Astrocyte (in vitro differentiated cells and primary cell): ENCODE measurements around the gene SCUBE1. TPM values are rescaled to one million over a fixed set of nuclear protein-coding genes. Genes with fewer than 3 reads are reported as not detected.

Experiments
- DNase-seq: peaks from one replicate; pipeline ENCODE4 v3.0.0-alpha.2; 2010; ENCODE audit warnings: low read depth
- FAIRE-seq: peaks from 2 replicates; lab custom pipeline; 2011; peaks lifted over from hg19 to GRCh38; lab: Jason Lieb, UNC
- H2AFZ ChIP-seq: 2 replicates; pipeline ENCODE4 v1.6.0; 2012; ENCODE audit warnings: low read depth, low read length, inconsistent platforms
- H3K27ac ChIP-seq: 2 replicates; pipeline ENCODE4 v1.5.1; 2011; ENCODE audit warnings: low read depth, low read length, inconsistent platforms
- H3K27me3 ChIP-seq: 2 replicates; pipeline ENCODE4 v1.6.0; 2011; ENCODE audit warnings: low read length, inconsistent platforms; ENCODE audit not compliant: insufficient read depth
- H3K36me3 ChIP-seq: 2 replicates; pipeline ENCODE4 v1.5.1; 2011; ENCODE audit warnings: low read length, inconsistent platforms; ENCODE audit not compliant: insufficient read depth
- H3K4me1 ChIP-seq: 2 replicates; pipeline ENCODE4 v1.5.1; 2011; ENCODE audit warnings: low read length, inconsistent platforms; ENCODE audit not compliant: insufficient read depth
- H3K4me2 ChIP-seq: 2 replicates; pipeline ENCODE4 v1.6.0; 2012; ENCODE audit warnings: low read length, inconsistent platforms
- H3K4me3 ChIP-seq: 2 replicates; pipeline ENCODE4 v1.5.1; 2011; ENCODE audit warnings: low read depth, mild to moderate bottlenecking, low read length, inconsistent platforms; ENCODE audit not compliant: insufficient read depth
- H3K79me2 ChIP-seq: 2 replicates; pipeline ENCODE4 v1.6.0; 2012; ENCODE audit warnings: mild to moderate bottlenecking, low read length, inconsistent platforms; ENCODE audit not compliant: insufficient read depth
- H3K9ac ChIP-seq: 2 replicates; pipeline ENCODE4 v1.6.0; 2012; ENCODE audit warnings: mild to moderate bottlenecking, low read length, inconsistent platforms
- H3K9me3 ChIP-seq: 2 replicates; pipeline ENCODE4 v1.5.1; 2012; ENCODE audit warnings: low read depth, mild to moderate bottlenecking, low read length, inconsistent platforms; ENCODE audit not compliant: insufficient read depth
- H4K20me1 ChIP-seq: 2 replicates; pipeline ENCODE4 v1.6.0; 2012; ENCODE audit warnings: low read length, inconsistent platforms; ENCODE audit not compliant: insufficient read depth
- H3K27ac Mint-ChIP-seq: one replicate; pipeline ENCODE4 v1.8.0; 2021; ENCODE audit warnings: mild to moderate bottlenecking, mixed read lengths; ENCODE audit not compliant: unreplicated experiment
- H3K27me3 Mint-ChIP-seq: one replicate; pipeline ENCODE4 v1.8.0; 2021; ENCODE audit warnings: low read depth, mixed read lengths; ENCODE audit not compliant: unreplicated experiment
- H3K36me3 Mint-ChIP-seq: one replicate; pipeline ENCODE4 v1.8.0; 2021; ENCODE audit warnings: low read depth, mixed read lengths; ENCODE audit not compliant: unreplicated experiment
- H3K4me1 Mint-ChIP-seq: one replicate; pipeline ENCODE4 v1.8.0; 2021; ENCODE audit warnings: low read depth, mixed read lengths; ENCODE audit not compliant: unreplicated experiment
- H3K4me3 Mint-ChIP-seq: one replicate; pipeline ENCODE4 v1.8.0; 2021; ENCODE audit warnings: mild to moderate bottlenecking, moderate library complexity, mixed read lengths; ENCODE audit not compliant: unreplicated experiment
- H3K9me3 Mint-ChIP-seq: one replicate; pipeline ENCODE4 v1.8.0; 2021; ENCODE audit warnings: mild to moderate bottlenecking, mixed read lengths; ENCODE audit not compliant: unreplicated experiment
- EZH2 ChIP-seq: IDR thresholded peaks from 2 replicates; pipeline ENCODE4 v1.6.1; 2012; ENCODE audit warnings: mild to moderate bottlenecking, low read length, inconsistent platforms; ENCODE audit not compliant: insufficient read depth
- total RNA-seq: library from RNA; stranded (reverse); gene quantifications from 2 replicates; pipeline ENCODE4 v1.2.1, GENCODE V29; 2021
- TF ChIP-seq, protein P1 (sequence below): IDR thresholded peaks from 2 replicates; pipeline ENCODE4 v1.5.1; 2011; ENCODE audit warnings: low read depth, mild to moderate bottlenecking, inconsistent platforms, low read length, moderate library complexity; ENCODE audit not compliant: insufficient read depth

The SCUBE1 gene
- total RNA-seq, 1 donor from 2014 or later: 0.07 TPM

DNA sequence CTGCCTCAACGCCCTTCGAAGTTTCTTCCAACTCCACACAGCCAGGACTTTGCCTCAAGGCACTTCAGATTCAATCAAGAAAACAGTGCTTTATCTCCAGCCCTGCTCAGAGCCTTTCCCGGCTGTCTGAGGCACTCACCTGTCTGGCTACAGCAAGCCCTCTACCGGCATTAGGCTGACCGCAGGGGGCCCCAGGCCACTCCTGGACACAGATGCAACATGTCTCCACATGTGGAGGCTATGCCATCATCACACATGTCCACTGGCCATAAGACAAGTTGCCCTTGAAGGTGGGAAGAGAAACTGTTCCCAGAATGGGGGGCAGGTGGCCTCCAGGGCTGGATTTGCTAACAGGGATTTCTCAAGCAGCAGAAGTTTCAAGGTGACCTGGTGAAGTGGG is 10.0 kb downstream of the SCUBE1 start:
- Histone ChIP-seq H4K20me1 (no peaks in the 10 kb centered on the region), H3K4me3 (no peak overlapping the region), H3K9ac (no peak overlapping the region), H3K36me3 (no peaks in the 10 kb centered on the region), H3K4me2 (no peak overlapping the region), H3K79me2 (no peaks in the 10 kb centered on the region), H3K27me3 (peaks cover 9% of the 10 kb centered on the region), H3K4me1 (no peaks in the 10 kb centered on the region), H2AFZ (no peak overlapping the region), H3K9me3 (no peaks in the 10 kb centered on the region), H3K27ac (no peak overlapping the region)
- peaks cover 31% of the 10 kb centered on the region for H3K27me3 Mint-ChIP-seq
- no peaks in the 10 kb centered on the region for H3K4me1 Mint-ChIP-seq
- TF ChIP-seq EZH2: no peak
- TF ChIP-seq, protein P1, sequence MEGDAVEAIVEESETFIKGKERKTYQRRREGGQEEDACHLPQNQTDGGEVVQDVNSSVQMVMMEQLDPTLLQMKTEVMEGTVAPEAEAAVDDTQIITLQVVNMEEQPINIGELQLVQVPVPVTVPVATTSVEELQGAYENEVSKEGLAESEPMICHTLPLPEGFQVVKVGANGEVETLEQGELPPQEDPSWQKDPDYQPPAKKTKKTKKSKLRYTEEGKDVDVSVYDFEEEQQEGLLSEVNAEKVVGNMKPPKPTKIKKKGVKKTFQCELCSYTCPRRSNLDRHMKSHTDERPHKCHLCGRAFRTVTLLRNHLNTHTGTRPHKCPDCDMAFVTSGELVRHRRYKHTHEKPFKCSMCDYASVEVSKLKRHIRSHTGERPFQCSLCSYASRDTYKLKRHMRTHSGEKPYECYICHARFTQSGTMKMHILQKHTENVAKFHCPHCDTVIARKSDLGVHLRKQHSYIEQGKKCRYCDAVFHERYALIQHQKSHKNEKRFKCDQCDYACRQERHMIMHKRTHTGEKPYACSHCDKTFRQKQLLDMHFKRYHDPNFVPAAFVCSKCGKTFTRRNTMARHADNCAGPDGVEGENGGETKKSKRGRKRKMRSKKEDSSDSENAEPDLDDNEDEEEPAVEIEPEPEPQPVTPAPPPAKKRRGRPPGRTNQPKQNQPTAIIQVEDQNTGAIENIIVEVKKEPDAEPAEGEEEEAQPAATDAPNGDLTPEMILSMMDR: no peak
- peaks cover 4% of the 10 kb centered on the region for H3K9me3 Mint-ChIP-seq
- H3K4me3 Mint-ChIP-seq: no peak overlapping the region
- DNase-seq (no peak), FAIRE-seq (no peak)
- no peaks in the 10 kb centered on the region for H3K36me3 Mint-ChIP-seq
- H3K27ac Mint-ChIP-seq: no peak overlapping the region

DNA sequence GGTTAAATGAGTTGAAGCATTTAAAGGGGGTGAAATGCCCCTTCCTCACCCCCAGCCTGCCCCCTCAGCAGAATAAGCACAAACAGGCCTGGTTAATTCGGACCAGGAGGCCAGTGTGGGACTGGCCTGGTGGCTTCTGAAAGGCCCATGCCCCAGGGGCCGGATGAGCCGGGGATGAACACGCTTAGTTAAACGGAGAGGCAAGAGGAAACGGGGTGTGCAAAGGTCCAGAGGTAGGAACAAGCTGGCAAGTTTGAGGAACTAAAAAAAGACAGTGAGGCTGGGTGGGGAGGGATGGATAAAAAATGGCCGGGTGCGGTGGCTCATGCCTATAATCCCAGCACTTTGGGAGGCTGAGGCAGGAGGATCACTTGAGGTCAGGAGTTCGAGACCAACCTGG is 11.5 kb downstream of the SCUBE1 start:
- Histone ChIP-seq H3K4me3 (no peak overlapping the region), H2AFZ (no peak overlapping the region), H4K20me1 (no peaks in the 10 kb centered on the region), H3K27me3 (peaks cover 10% of the 10 kb centered on the region), H3K9ac (no peak overlapping the region), H3K4me2 (no peak overlapping the region), H3K79me2 (no peaks in the 10 kb centered on the region), H3K27ac (no peak overlapping the region), H3K4me1 (no peaks in the 10 kb centered on the region), H3K36me3 (no peaks in the 10 kb centered on the region), H3K9me3 (no peaks in the 10 kb centered on the region)
- FAIRE-seq: no peak
- Mint-ChIP-seq H3K27ac (no peak overlapping the region), H3K27me3 (peaks cover 30% of the 10 kb centered on the region), H3K4me3 (no peak overlapping the region), H3K9me3 (peaks cover 4% of the 10 kb centered on the region), H3K4me1 (no peaks in the 10 kb centered on the region), H3K36me3 (no peaks in the 10 kb centered on the region)
- no peak for DNase-seq
- no peak for TF ChIP-seq EZH2
- TF ChIP-seq, protein P1: no peak

DNA sequence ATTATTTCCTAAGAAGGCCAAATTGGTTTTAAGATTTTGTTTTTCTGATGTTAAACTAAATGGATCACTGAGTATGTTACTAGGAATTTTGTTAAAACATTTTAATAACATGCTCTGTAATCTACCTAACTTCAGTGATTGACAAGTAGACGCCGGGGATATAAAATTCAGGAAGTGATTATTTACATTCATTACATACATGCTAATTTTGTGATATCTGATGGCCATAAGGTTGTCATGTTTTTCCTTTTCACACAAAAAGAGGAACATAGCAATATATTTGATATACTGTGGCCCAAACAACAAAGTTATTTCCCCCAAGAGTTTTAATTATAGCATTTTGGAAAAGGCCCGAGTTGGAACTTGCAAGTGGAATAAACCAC is 12.1 kb downstream of the SCUBE1 start:
- H3K36me3 ChIP-seq: no peaks in the 10 kb centered on the region
- DNase-seq (no peak), FAIRE-seq (no peak)
- TF ChIP-seq EZH2: no peak
- TF ChIP-seq, protein P1: no peak
- Mint-ChIP-seq H3K9me3 (peaks cover 4% of the 10 kb centered on the region), H3K4me3 (no peak overlapping the region), H3K27me3 (peaks cover 35% of the 10 kb centered on the region), H3K27ac (no peak overlapping the region), H3K4me1 (peaks cover 1% of the 10 kb centered on the region), H3K36me3 (no peaks in the 10 kb centered on the region)
- no peaks in the 10 kb centered on the region for H3K4me1 ChIP-seq
- no peak overlapping the region for H3K9ac ChIP-seq
- no peak overlapping the region for H3K4me3 ChIP-seq
- no peak overlapping the region for H3K4me2 ChIP-seq
- no peaks in the 10 kb centered on the region for H4K20me1 ChIP-seq
- H3K27ac ChIP-seq: no peak overlapping the region
- H3K9me3 ChIP-seq: no peaks in the 10 kb centered on the region
- no peak overlapping the region for H2AFZ ChIP-seq
- no peaks in the 10 kb centered on the region for H3K79me2 ChIP-seq
- peaks cover 13% of the 10 kb centered on the region for H3K27me3 ChIP-seq
